ENCODE data around the gene LHFPL6. TPM values are rescaled to one million over a fixed set of nuclear protein-coding genes. Genes with fewer than 3 reads are reported as not detected.
"Not testable (repeated sequence)": the region's sequence is repeated elsewhere in the genome, so short reads cannot be mapped to it uniquely, and the experiment has no call there.

The LHFPL6 gene
- total and polyA plus RNA-seq, 4 donors, result 58.1 to 214 (median 169) TPM

DNA sequence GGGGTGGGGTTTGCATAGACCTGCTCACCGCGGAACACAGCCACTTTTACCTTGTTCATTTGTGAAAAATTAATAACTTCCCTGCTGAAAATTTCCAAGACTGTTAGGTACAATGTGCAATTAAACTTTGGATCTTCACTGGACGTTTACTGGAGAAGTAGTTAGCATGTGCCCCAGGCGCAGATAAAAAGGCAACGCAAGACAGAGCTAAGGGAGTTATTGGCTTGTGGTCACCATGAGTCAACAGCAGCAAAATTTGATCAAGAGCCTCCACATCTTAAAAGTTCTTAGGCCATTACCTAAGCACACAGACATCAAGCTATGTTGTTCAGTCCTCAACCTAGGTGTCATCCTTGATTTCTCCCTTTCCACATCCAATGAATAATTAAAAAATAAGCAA is 257.0 kb downstream of the LHFPL6 start:
- Histone ChIP-seq H3K9me3 (ENCODE audit: control insufficient read depth, low read length) (no peaks in the 10 kb centered on the region), H3K27ac (ENCODE audit: low read depth in 1 of 2, low read length in 2 of 2) (no peak overlapping the region), H3K4me3 (ENCODE audit: low read length in 2 of 2) (no peak overlapping the region), H3K27me3 (ENCODE audit: control insufficient read depth in 1 of 2, insufficient read depth in 2 of 2, low read length in 1 of 2) (no peaks in the 10 kb centered on the region), H3K4me1 (ENCODE audit: control insufficient read depth in 1 of 2, insufficient read depth in 2 of 2, low read length in 2 of 2) (peaks cover 2 to 6% of the 10 kb centered on the region in 2 donors), H3K36me3 (ENCODE audit: control insufficient read depth in 1 of 2, insufficient read depth in 2 of 2, low read length in 1 of 2) (no peaks in the 10 kb centered on the region)
- 90 to 92% methylated on average over 5 of the region's 5 CpGs for WGBS, 2 donors
- intact Hi-C loops (cut with DNase I), result no loop called here
- ATAC-seq (ENCODE audit: low FRiP score), result no peak
- DNase-seq, result no peak

DNA sequence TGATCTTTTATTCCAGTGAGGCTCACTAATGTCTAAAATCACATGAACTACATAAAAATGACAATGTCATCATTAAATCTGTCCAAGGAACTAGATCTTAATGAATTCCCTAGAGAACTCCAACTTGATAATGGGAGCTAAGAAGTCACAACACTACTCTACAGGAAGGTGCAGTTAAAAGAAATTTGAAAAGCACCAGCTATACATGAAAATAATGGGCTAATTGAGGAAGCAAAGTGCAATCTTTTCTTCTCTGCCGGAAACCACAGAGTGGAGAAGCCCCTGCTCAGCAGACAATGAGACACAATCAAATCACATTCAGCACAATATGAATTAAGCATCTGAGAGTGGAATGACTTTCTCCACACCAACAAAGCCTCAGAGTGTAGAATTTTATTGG is 261.7 kb downstream of the LHFPL6 start:
- intact Hi-C loops (cut with DNase I), result no loop called here

DNA sequence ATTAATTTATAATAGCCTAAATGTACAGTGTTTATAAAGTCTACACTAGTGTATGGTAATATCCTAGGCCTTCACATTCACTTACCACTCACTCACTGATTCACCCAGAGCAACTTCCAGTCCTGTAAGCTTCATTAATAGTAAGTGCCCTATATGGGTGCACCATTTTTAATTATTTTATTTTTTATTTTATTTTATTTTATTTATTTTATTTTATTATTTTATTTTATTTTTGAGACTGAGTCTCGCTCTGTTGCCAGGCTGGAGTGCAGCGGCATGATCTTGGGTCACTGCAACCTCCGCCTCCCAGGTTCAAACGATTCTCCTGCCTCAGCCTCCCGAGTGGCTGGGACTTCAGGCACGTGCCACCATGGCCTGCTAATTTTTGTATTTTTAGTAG is 264.9 kb downstream of the LHFPL6 start:
- H3K4me3 ChIP-seq (ENCODE audit: low read length in 2 of 2); H3K27ac ChIP-seq (ENCODE audit: low read depth in 1 of 2, low read length in 2 of 2); intact Hi-C loops (cut with DNase I); DNase-seq; H3K27me3 ChIP-seq (ENCODE audit: control insufficient read depth in 1 of 2, insufficient read depth in 2 of 2, low read length in 1 of 2); H3K9me3 ChIP-seq (ENCODE audit: control insufficient read depth, low read length); H3K36me3 ChIP-seq (ENCODE audit: control insufficient read depth in 1 of 2, insufficient read depth in 2 of 2, low read length in 1 of 2); H3K4me1 ChIP-seq (ENCODE audit: control insufficient read depth in 1 of 2, insufficient read depth in 2 of 2, low read length in 2 of 2); ATAC-seq (ENCODE audit: low FRiP score): not testable (repeated sequence)
- WGBS, 2 donors, result 97 to 98% methylated on average over 6 of the region's 6 CpGs

More for the DNA sequence above, 261.7 kb downstream of the LHFPL6 start:
- 56 to 100% methylated on average over 1 of the region's 1 CpG for WGBS, 2 donors
- Histone ChIP-seq H3K27me3 (ENCODE audit: control insufficient read depth in 1 of 2, insufficient read depth in 2 of 2, low read length in 1 of 2) (no peaks in the 10 kb centered on the region), H3K4me3 (ENCODE audit: low read length in 2 of 2) (no peak overlapping the region), H3K9me3 (ENCODE audit: control insufficient read depth, low read length) (no peaks in the 10 kb centered on the region), H3K4me1 (ENCODE audit: control insufficient read depth in 1 of 2, insufficient read depth in 2 of 2, low read length in 2 of 2) (no peaks in the 10 kb centered on the region), H3K36me3 (ENCODE audit: control insufficient read depth in 1 of 2, insufficient read depth in 2 of 2, low read length in 1 of 2) (no peaks in the 10 kb centered on the region), H3K27ac (ENCODE audit: low read depth in 1 of 2, low read length in 2 of 2) (no peak overlapping the region)
- DNase-seq, result no peak
- ATAC-seq (ENCODE audit: low FRiP score), result no peak

DNA sequence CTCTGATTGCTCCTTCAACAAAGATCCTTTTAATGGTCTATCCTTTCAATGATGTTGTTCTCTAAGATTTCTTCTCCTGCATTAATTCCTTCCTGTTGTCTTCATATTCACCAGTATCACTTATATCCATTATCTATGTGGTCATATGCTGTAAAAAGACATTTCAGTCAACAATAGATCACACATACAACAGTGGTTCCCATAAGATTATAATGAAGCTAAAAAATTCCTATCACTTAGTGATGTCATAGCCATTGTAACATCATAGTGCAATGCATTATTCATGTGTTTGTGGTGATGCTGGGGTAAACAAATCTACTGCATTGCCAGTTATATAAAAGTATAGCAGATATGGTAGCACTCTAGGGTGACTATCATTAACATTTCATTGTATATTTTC is 266.1 kb downstream of the LHFPL6 start:
- no peak overlapping the region for H3K27ac ChIP-seq (ENCODE audit: low read depth in 1 of 2, low read length in 2 of 2)
- no peaks in the 10 kb centered on the region for H3K36me3 ChIP-seq (ENCODE audit: control insufficient read depth in 1 of 2, insufficient read depth in 2 of 2, low read length in 1 of 2)
- no peaks in the 10 kb centered on the region for H3K9me3 ChIP-seq (ENCODE audit: control insufficient read depth, low read length)
- DNase-seq (no peak), ATAC-seq (ENCODE audit: low FRiP score) (no peak)
- intact Hi-C loops (cut with DNase I), result no loop called here
- H3K4me1 ChIP-seq (ENCODE audit: control insufficient read depth in 1 of 2, insufficient read depth in 2 of 2, low read length in 2 of 2), result no peaks in the 10 kb centered on the region
- H3K4me3 ChIP-seq (ENCODE audit: low read length in 2 of 2), result no peak overlapping the region
- H3K27me3 ChIP-seq (ENCODE audit: control insufficient read depth in 1 of 2, insufficient read depth in 2 of 2, low read length in 1 of 2), result no peaks in the 10 kb centered on the region

DNA sequence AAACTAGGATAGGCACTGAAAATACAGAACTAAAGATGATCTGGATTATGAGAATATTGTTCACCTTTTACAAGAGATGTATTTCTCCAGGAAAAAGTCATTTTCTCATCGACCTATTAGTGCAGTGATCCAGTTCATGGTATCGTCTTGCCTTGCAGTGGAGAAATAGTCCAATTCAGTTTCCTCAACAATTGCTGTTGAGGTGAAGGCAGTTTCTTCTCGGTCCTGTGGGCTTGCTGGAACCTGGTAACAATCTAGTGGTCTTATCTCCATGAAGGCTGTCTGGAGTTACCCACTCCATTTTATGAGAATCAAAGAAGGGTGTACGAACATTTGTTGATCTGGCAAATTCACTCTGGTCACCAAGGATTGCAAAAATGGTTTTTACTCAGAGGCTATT is 266.8 kb downstream of the LHFPL6 start:
- no peaks in the 10 kb centered on the region for H3K36me3 ChIP-seq (ENCODE audit: control insufficient read depth in 1 of 2, insufficient read depth in 2 of 2, low read length in 1 of 2)
- WGBS, 2 donors, result 60 to 62% methylated on average over 4 of the region's 4 CpGs

DNA sequence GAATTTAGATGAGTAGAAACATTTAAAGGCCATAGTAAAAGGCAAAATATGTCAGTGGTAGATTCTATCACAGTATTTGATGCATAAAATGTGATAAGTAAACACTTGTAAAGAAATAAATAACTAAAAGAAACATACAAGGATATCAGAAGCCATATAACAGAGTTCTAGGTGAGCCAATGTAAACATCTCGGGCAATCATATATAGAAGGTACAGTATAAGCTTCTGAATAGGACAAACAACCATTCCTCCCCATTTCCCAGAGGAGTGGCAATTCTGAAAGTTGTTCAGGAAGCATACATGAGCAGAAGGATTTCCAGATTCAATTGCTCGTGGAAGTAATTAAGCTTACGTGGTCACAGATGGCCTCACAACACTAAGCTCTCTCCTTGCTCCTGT is 267.3 kb downstream of the LHFPL6 start:
- H3K4me3 ChIP-seq (ENCODE audit: low read length in 2 of 2), result no peak overlapping the region
- intact Hi-C loops (cut with DNase I), result no loop called here
- no peak overlapping the region for H3K27ac ChIP-seq (ENCODE audit: low read depth in 1 of 2, low read length in 2 of 2)
- H3K9me3 ChIP-seq (ENCODE audit: control insufficient read depth, low read length), result no peaks in the 10 kb centered on the region
- DNase-seq (no peak), ATAC-seq (ENCODE audit: low FRiP score) (no peak)
- no peaks in the 10 kb centered on the region for H3K36me3 ChIP-seq (ENCODE audit: control insufficient read depth in 1 of 2, insufficient read depth in 2 of 2, low read length in 1 of 2)
- no peaks in the 10 kb centered on the region for H3K4me1 ChIP-seq (ENCODE audit: control insufficient read depth in 1 of 2, insufficient read depth in 2 of 2, low read length in 2 of 2)
- H3K27me3 ChIP-seq (ENCODE audit: control insufficient read depth in 1 of 2, insufficient read depth in 2 of 2, low read length in 1 of 2), result no peaks in the 10 kb centered on the region
- WGBS, 2 donors, result 77 to 87% methylated on average over 3 of the region's 3 CpGs

More for the DNA sequence above, 266.8 kb downstream of the LHFPL6 start:
- H3K27me3 ChIP-seq (ENCODE audit: control insufficient read depth in 1 of 2, insufficient read depth in 2 of 2, low read length in 1 of 2), result no peaks in the 10 kb centered on the region
- no peak for ATAC-seq (ENCODE audit: low FRiP score)
- H3K9me3 ChIP-seq (ENCODE audit: control insufficient read depth, low read length), result no peaks in the 10 kb centered on the region
- no peak overlapping the region for H3K27ac ChIP-seq (ENCODE audit: low read depth in 1 of 2, low read length in 2 of 2)
- H3K4me3 ChIP-seq (ENCODE audit: low read length in 2 of 2), result no peak overlapping the region
- intact Hi-C loops (cut with DNase I), result no loop called here
- no peak for DNase-seq
- H3K4me1 ChIP-seq (ENCODE audit: control insufficient read depth in 1 of 2, insufficient read depth in 2 of 2, low read length in 2 of 2), result no peaks in the 10 kb centered on the region

DNA sequence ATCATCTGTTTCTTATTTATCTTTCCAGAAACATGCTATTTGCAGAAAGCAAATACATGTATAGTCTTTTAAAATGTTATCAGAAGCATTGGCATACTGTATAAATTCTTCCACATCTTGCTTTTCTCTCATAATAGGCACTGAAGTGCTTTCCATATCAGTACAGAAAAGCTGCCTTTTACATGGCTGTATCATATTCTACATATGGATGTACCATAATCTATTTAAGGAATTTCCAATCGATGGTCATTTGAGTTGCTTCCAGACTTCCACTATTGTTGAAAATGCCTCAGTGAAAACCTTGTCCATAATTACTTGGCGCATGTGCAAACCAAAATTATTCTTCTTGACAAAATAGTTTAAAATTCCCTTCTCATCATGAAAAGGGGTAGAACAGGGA is 272.5 kb downstream of the LHFPL6 start:
- H3K4me1 ChIP-seq (ENCODE audit: control insufficient read depth in 1 of 2, insufficient read depth in 2 of 2, low read length in 2 of 2), result no peaks in the 10 kb centered on the region
- H3K9me3 ChIP-seq (ENCODE audit: control insufficient read depth, low read length), result no peaks in the 10 kb centered on the region
- H3K4me3 ChIP-seq (ENCODE audit: low read length in 2 of 2), result no peak overlapping the region
- intact Hi-C loops (cut with DNase I), result no loop called here
- no peak for DNase-seq
- no peaks in the 10 kb centered on the region for H3K36me3 ChIP-seq (ENCODE audit: control insufficient read depth in 1 of 2, insufficient read depth in 2 of 2, low read length in 1 of 2)
- no peak for ATAC-seq (ENCODE audit: low FRiP score)
- no peaks in the 10 kb centered on the region for H3K27me3 ChIP-seq (ENCODE audit: control insufficient read depth in 1 of 2, insufficient read depth in 2 of 2, low read length in 1 of 2)
- 93% methylated on average over 2 of the region's 2 CpGs for WGBS, 2 donors
- no peak overlapping the region for H3K27ac ChIP-seq (ENCODE audit: low read depth in 1 of 2, low read length in 2 of 2)

DNA sequence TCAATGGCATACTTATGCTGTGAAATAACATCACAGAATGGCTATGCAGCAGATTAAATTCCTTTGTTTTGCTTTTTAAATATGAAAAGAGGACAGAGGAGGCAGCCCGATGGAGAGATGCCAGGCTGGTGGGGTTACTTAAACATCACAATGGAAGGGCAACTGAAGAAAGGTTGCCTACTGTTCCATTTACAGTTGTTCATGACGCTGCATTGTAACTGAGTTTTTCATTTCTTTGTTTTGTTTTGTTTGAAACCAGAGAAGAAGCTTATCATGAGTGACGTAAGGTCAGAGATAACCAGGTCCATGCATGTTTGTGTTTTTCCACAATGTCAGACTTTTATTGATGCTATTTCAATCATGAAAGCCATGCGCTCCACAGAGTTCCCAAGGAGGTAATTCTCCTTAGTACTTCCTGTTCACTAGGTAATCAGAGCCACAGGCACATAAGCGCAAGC is 273.8 kb downstream of the LHFPL6 start:
- no peaks in the 10 kb centered on the region for H3K27me3 ChIP-seq (ENCODE audit: control insufficient read depth in 1 of 2, insufficient read depth in 2 of 2, low read length in 1 of 2)
- no peaks in the 10 kb centered on the region for H3K9me3 ChIP-seq (ENCODE audit: control insufficient read depth, low read length)
- ATAC-seq (ENCODE audit: low FRiP score) (no peak), DNase-seq (no peak)
- WGBS, 2 donors, result 37 to 45% methylated on average over 5 of the region's 5 CpGs
- no peaks in the 10 kb centered on the region for H3K36me3 ChIP-seq (ENCODE audit: control insufficient read depth in 1 of 2, insufficient read depth in 2 of 2, low read length in 1 of 2)
- H3K4me1 ChIP-seq (ENCODE audit: control insufficient read depth in 1 of 2, insufficient read depth in 2 of 2, low read length in 2 of 2), result no peaks in the 10 kb centered on the region
- no peak overlapping the region for H3K4me3 ChIP-seq (ENCODE audit: low read length in 2 of 2)
- intact Hi-C loops (cut with DNase I), result no loop called here
- H3K27ac ChIP-seq (ENCODE audit: low read depth in 1 of 2, low read length in 2 of 2), result no peak overlapping the region

DNA sequence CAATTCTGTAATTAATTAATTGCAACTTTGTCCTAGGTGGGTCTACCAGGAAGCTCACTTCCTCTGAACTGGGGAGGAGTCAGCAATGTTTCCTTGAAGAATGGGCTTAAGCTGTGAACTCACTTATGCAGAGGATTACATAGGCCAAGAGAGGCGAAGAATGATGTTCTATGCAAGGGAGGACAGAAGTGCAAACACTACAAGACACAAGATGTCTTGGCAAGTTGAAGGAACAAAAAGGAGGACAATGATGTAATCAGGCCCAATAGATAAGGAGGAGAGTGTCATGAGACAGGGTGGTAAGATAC is 275.9 kb downstream of the LHFPL6 start:
- DNase-seq (no peak), ATAC-seq (ENCODE audit: low FRiP score) (no peak)
- H3K9me3 ChIP-seq (ENCODE audit: control insufficient read depth, low read length), result no peaks in the 10 kb centered on the region
- H3K27ac ChIP-seq (ENCODE audit: low read depth in 1 of 2, low read length in 2 of 2), result no peak overlapping the region
- H3K4me1 ChIP-seq (ENCODE audit: control insufficient read depth in 1 of 2, insufficient read depth in 2 of 2, low read length in 2 of 2), result peaks cover 0 to 1% of the 10 kb centered on the region in 2 donors
- no peak overlapping the region for H3K4me3 ChIP-seq (ENCODE audit: low read length in 2 of 2)
- H3K27me3 ChIP-seq (ENCODE audit: control insufficient read depth in 1 of 2, insufficient read depth in 2 of 2, low read length in 1 of 2), result no peaks in the 10 kb centered on the region
- 94 to 96% methylated on average over 1 of the region's 1 CpG for WGBS, 2 donors
- no peaks in the 10 kb centered on the region for H3K36me3 ChIP-seq (ENCODE audit: control insufficient read depth in 1 of 2, insufficient read depth in 2 of 2, low read length in 1 of 2)
- intact Hi-C loops (cut with DNase I), result no loop called here

All from aorta (tissue), 5 donors.